ENCODE data around the gene CDK7. TPM values are rescaled to one million over a fixed set of nuclear protein-coding genes. Genes with fewer than 3 reads are reported as not detected.

Gene CDK7
- total RNA-seq, 1 experiment from 2014 or later = 53.4 TPM

DNA sequence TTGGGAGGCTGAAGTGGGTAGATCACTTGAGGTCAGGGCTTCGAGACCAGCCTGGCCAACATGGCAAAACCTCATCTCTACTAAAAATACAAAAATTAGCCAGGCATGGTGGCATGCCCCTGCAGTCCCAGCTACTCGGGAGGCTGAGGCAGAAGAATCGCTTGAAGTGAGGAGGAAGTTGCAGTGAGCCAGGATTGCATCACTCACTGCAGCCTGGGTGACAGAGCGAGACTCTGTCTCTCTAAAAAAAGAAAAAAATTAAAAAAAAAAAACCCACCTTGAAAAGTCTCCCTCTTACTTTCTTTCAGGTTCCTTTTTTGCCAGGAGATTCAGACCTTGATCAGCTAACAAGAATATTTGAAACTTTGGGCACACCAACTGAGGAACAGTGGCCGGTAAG, 34.2 kb downstream of the CDK7 start:
- Histone ChIP-seq H2BK5ac (ENCODE audit: insufficient read length, low read length) (no peak overlapping the region), H2BK12ac (ENCODE audit: insufficient read length, low read depth, low read length) (no peak overlapping the region), H2AFZ (ENCODE audit: low read length) (no peak overlapping the region), H2BK15ac (ENCODE audit: low read depth, low read length) (no peak overlapping the region), H3K23ac (ENCODE audit: insufficient read length, low read depth, low read length) (no peak overlapping the region), H3K9ac (ENCODE audit: extremely low read depth, insufficient read length, low read length) (no peak overlapping the region), H3K4me1 (ENCODE audit: insufficient read depth, low read length) (no peaks in the 10 kb centered on the region), H3K79me1 (ENCODE audit: insufficient read depth, low read depth, low read length, poor library complexity, severe bottlenecking) (no peaks in the 10 kb centered on the region), H3K23me2 (ENCODE audit: insufficient read length, low read depth, low read length, poor library complexity, severe bottlenecking) (no peaks in the 10 kb centered on the region), H2BK120ac (ENCODE audit: low read depth, low read length, poor library complexity, severe bottlenecking) (no peak overlapping the region), H2BK20ac (ENCODE audit: low read depth, low read length, poor library complexity, severe bottlenecking) (no peak overlapping the region), H3K27me3 (ENCODE audit: insufficient read depth, low read length) (no peaks in the 10 kb centered on the region), H2AK5ac (ENCODE audit: insufficient read length, low read length) (no peak overlapping the region), H4K20me1 (ENCODE audit: control insufficient read depth, insufficient read depth, insufficient read length) (no peaks in the 10 kb centered on the region), H3K18ac (ENCODE audit: insufficient read length, low read depth, low read length) (no peak overlapping the region), H3K4ac (ENCODE audit: low read depth, low read length) (no peak overlapping the region), H3K9me3 (ENCODE audit: control insufficient read depth, low read depth, low read length) (no peaks in the 10 kb centered on the region), H3K27ac (ENCODE audit: insufficient read length, low read depth, low read length) (no peak overlapping the region), H3K56ac (ENCODE audit: insufficient read length, low read depth, low read length) (no peak overlapping the region), H4K5ac (ENCODE audit: insufficient read length, low read depth, low read length) (no peak overlapping the region), H3K4me2 (ENCODE audit: insufficient read depth, insufficient read length, low read length) (no peak overlapping the region), H3K79me2 (ENCODE audit: insufficient read depth, low read length) (no peaks in the 10 kb centered on the region), H4K8ac (replicated peaks; ENCODE audit: insufficient read length, low read depth, low read length) (no peak overlapping the region), H3T11ph (ENCODE audit: low read length) (no peak overlapping the region), H3K14ac (ENCODE audit: insufficient read depth, low read length) (no peak overlapping the region), H4K91ac (ENCODE audit: insufficient read length, low read depth, low read length) (no peak overlapping the region)
- Mint-ChIP-seq H3K9me3 (no peaks in the 10 kb centered on the region), H3K4me1 (no peaks in the 10 kb centered on the region), H3K4me3 (no peak overlapping the region), H3K36me3 (ENCODE audit: insufficient read depth in 1 of 3, low read depth in 3 of 3) (peaks cover 19 to 63% (median 53%) of the 10 kb centered on the region in 3 experiments; a peak in 6 of 7 replicates), H3K27ac (no peak overlapping the region), H3K27me3 (ENCODE audit: low read depth) (no peaks in the 10 kb centered on the region)
- DNase-seq = no peak
- TF ChIP-seq CTCF (conservative IDR thresholded peaks at IDR 0.05) = no peak
- no CpG with 5 or more reads among the region's 5 CpGs for WGBS (ENCODE audit: extremely low coverage, insufficient read length, low lambda C conversion rate)
